ES-I3 (cell line): ENCODE data around the gene APOBEC3B.
A peak's percentile ranks its signal among the peaks of the same experiment; 100 is the strongest.
"Not testable (repeated sequence)": the region's sequence is repeated elsewhere in the genome, so short reads cannot be mapped to it uniquely, and the experiment has no call there.

Source experiments
- H3K36me3 ChIP-seq: 2 replicates; pipeline ENCODE4 v1.6.1; 2013; ENCODE audit warnings: mild to moderate bottlenecking, low read length, control low read depth, moderate library complexity; ENCODE audit not compliant: insufficient read depth
- H3K4me1 ChIP-seq: 2 replicates; pipeline ENCODE4 v1.6.1; 2013; ENCODE audit warnings: mild to moderate bottlenecking, control low read depth, low read length; ENCODE audit not compliant: insufficient read depth
- H3K9ac ChIP-seq: 2 replicates; pipeline ENCODE4 v1.6.1; 2013; ENCODE audit warnings: low read depth, mild to moderate bottlenecking, low read length, moderate library complexity
- H3K9me3 ChIP-seq: 2 replicates; pipeline ENCODE4 v1.6.1; 2013; ENCODE audit warnings: mild to moderate bottlenecking, low read length, moderate library complexity; ENCODE audit not compliant: control insufficient read depth, insufficient read depth

Gene APOBEC3B

DNA sequence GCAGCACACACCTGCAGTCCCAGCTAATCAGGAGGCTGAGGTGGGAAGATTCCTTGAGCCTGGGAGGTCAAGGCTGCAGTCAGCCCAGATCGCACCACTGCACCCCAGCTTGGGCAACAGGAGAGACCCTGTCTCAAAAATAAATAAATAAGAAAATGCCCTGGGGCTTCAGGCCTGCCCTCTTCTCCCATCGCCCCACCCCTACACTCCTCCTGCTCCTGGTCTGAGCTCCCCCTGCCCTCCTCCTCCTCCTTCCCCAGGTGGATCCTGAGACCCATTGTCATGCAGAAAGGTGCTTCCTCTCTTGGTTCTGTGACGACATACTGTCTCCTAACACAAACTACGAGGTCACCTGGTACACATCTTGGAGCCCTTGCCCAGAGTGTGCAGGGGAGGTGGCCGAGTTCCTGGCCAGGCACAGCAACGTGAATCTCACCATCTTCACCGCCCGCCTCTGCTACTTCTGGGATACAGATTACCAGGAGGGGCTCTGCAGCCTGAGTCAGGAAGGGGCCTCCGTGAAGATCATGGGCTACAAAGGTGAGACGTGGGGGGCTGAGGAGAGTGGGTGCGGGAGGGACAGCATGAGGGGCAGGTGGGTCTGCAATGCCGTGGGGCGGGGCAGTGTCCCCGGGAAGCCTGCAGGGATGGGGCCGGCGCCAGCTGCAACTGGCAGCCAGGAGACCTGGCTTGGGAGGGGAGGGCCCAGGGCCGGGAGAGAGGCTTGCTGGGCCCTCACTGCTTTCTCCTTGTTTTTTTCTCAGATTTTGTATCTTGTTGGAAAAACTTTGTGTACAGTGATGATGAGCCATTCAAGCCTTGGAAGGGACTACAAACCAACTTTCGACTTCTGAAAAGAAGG, 49.5 kb downstream of the APOBEC3B start:
- not testable (repeated sequence) for H3K4me1 ChIP-seq, H3K36me3 ChIP-seq, H3K9me3 ChIP-seq
- peak overlapping the region; percentile 40; the same call in 1 of the 2 replicates for H3K9ac ChIP-seq

DNA sequence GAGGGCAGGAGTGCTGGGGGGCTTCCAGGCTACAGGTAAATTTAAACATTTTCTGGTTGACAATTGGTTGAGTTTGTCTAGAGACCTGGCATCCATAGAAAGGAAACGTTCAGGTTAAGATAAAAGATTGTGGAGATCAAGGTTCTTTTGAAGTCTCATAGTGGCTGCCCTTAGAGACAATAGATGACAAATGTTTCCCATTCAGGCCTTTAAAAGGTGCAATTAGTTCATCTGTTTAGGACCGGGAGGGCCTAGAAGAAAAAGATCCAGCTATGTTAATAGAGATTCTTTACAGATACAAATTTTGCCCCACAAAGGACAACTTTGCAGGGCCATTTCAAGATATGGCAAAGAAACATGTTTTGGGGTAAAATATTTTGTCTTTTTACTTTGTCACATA, 54.9 kb downstream of the APOBEC3B start:
- H3K4me1 ChIP-seq, result peaks cover 15% of the 10 kb centered on the region; the same call in 1 of the 2 replicates
- H3K9me3 ChIP-seq, H3K9ac ChIP-seq, H3K36me3 ChIP-seq: not testable (repeated sequence)

DNA sequence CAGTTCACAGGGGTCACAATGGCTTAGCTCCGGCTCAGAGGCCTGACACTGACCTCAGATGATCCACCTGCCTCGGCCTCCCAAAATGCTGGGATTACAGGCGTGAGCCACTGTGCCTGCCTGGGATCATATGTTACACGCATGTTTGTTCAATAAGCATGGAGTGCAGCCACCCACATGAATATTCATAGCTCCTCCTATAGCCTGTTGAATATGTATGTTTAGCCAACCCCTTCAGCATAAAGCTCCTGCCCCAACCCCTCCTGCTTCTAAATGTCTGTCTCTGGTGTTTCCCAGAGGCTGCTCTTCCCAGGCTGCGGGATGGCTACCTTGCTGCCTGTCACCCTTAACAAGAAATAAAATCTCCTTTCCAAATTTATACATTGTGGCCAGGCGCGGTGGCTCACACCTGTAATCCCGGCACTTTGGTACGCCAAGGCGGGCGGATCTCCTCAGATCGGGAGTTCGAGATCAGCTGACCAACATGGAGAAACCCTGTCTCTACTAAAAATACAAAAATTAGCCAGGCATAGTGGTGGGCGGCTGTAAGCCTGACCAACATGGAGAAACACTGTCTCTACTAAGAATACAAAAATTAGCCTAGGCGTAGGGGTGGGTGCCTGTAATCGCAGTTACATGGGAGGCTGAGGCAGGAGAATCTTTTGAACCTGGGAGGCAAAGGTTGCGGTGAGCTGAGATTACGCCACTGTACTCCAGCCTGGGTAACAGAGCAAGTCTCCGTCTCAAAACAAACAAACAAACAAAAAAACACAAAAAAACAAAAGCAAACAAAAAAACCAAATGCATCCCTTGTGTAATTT, 57.4 kb downstream of the APOBEC3B start:
- H3K9ac ChIP-seq, result peak overlapping the region; percentile 57

DNA sequence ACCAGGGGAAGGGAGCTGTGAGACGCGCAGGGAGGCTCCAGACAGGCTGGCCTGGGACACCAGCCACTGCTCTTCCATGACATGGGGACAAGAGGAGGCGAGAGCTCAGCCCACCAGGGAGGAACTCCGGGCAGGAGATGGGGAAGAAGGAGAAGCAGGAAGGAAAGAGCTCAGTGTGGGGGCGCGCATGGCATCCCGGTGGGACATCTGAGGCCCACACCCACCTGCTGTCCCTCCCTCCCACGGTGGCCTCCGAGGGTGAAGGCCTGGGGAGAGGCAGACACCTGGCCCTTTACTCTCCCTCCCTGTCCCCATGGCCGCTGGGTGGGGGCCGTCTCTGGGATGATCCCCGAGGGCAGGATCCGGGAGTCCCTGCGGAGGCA, 58.0 kb downstream of the APOBEC3B start:
- Histone ChIP-seq H3K4me1 (peaks cover 15% of the 10 kb centered on the region; the same call in 1 of the 2 replicates), H3K9ac (peak overlapping the region; percentile 57)
- H3K36me3 ChIP-seq, H3K9me3 ChIP-seq: not testable (repeated sequence)

More for the DNA sequence above, 57.4 kb downstream of the APOBEC3B start:
- Histone ChIP-seq H3K9me3 (no peaks in the 10 kb centered on the region), H3K4me1 (peaks cover 15% of the 10 kb centered on the region; the same call in 1 of the 2 replicates), H3K36me3 (no peaks in the 10 kb centered on the region)

DNA sequence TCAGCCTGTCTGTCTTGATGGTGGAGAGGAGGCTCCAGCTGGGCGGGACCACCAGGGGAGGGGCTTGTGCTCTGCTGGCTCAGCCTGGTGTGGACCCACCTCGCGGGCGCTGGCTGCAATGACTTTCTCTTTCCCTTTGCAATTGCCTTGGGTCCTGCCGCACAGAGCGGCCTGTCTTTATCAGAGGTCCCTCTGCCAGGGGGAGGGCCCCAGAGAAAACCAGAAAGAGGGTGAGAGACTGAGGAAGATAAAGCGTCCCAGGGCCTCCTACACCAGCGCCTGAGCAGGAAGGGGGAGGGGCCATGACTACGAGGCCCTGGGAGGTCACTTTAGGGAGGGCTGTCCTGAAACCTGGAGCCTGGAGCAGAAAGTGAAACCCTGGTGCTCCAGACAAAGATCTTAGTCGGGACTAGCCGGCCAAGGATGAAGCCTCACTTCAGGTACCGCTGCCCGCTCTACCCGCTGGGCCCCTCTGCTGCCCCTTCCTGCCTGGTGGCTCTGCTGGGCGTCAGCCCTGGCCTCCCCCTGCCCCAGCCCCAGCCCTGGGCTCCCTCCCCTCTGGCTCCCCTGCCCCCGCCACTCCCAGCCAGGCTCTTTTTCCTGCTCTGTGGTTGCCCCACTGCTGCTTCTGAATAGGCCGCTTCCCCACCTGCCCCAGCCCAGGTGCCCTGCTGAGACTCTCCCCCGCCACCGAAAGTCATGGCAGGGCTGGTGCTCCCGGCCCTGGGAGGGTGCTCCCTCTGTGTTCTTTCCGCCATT, 58.6 kb downstream of the APOBEC3B start, which contains the start of gene APOBEC3F:
APOBEC3F (plus strand) TSS at position 327 of the 759 bp plus-strand sequence; CDS start at position 424, 97 bp downstream.
- Histone ChIP-seq H3K4me1 (peaks cover 20% of the 10 kb centered on the region; the same call in 1 of the 2 replicates), H3K9ac (peak within 1 kb of the TSS; percentile 75)
- H3K9me3 ChIP-seq, H3K36me3 ChIP-seq: not testable (repeated sequence)

DNA sequence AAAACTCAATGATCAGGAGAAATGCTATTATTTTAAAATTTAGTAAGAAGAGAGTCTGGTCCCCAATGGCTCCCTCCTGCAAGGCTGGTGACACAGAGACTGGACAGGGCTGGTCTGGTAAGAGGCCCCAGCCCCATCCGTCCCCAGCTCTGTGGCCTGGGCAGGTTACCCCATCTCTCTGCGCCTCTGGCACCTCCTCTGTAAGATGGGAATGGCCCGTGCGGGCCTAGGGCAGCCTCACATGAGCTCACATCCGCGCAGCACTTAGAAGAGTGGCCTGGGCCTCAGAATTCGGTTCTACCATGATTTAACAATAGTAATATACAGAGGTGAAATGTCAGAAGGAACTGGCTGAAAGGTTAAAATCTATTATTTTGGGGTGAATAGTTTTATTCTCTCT, 59.8 kb downstream of the APOBEC3B start:
- peaks cover 16% of the 10 kb centered on the region; the same call in 1 of the 2 replicates for H3K4me1 ChIP-seq
- no peak overlapping the region; the same call in 1 of the 2 replicates for H3K9ac ChIP-seq
- no peaks in the 10 kb centered on the region for H3K9me3 ChIP-seq
- no peaks in the 10 kb centered on the region for H3K36me3 ChIP-seq
